Ovary (tissue), 9 donors: ENCODE measurements around the gene BTBD9. TPM values are rescaled to one million over a fixed set of nuclear protein-coding genes. Genes with fewer than 3 reads are reported as not detected.

Experiments
- DNase-seq, 5 donors: peaks; one replicate each; pipeline ENCODE4 v3.0.0-alpha.2; 2019 to 2020
- H3K27ac ChIP-seq, 2 donors: fragments of 200-600 bp; one replicate each; pipeline versions ENCODE4 v1.5.1 to v1.8.0; 2019 to 2022
- H3K27me3 ChIP-seq: fragments of 200-600 bp; one replicate; pipeline ENCODE4 v1.8.0; 2022
- H3K36me3 ChIP-seq: fragments of 200-600 bp; sonication (generic); one replicate; pipeline ENCODE4 v1.5.1; 2019
- H3K4me1 ChIP-seq: one replicate; pipeline ENCODE4 v1.8.1; 2013; ENCODE audit warnings: mild to moderate bottlenecking, moderate library complexity; ENCODE audit not compliant: insufficient read depth
- H3K4me3 ChIP-seq: fragments of 200-600 bp; sonication (generic); one replicate; pipeline ENCODE4 v1.5.1; 2017
- H3K9me3 ChIP-seq, 2 donors: fragments of 200-600 bp in 1 of 2; sonication (generic) in 1 of 2; one replicate each; pipeline versions ENCODE4 v1.5.1 to v1.8.1; 2013 to 2019; ENCODE audit warnings: mild to moderate bottlenecking in 1 of 2, moderate library complexity in 1 of 2
- CTCF ChIP-seq, 3 donors: fragments of 450-650 bp in 2 of 3; fragments of 200-600 bp in 1 of 3; IDR thresholded peaks; one replicate each; pipeline versions ENCODE4 v1.5.1 to v1.8.0; 2016 to 2022; ENCODE audit warnings: antibody characterized with exemption in 3 of 3, mild to moderate bottlenecking in 1 of 3
- EP300 ChIP-seq: sonication (generic); formaldehyde crosslinking; IDR thresholded peaks from one replicate; pipeline ENCODE4 v1.6.1; 2017; ENCODE audit warnings: antibody characterized with exemption
- POLR2A ChIP-seq: fragments of 450-650 bp; IDR thresholded peaks from one replicate; pipeline ENCODE4 v1.6.1; 2017; ENCODE audit warnings: antibody characterized with exemption, mild to moderate bottlenecking, moderate library complexity
- WGBS, 3 donors: extraction: QIAGEN DNeasy Blood & Tissue Kit in 1 of 3; methylation state at CpG; one replicate each; pipeline versions ENCODE4 v1.1.5 to v1.1.7; 2013 to 2017; 5-methylcytosine and 5-hydroxymethylcytosine counted together
- intact Hi-C, 4 donors: fragments of 100-400 bp; cut with DNase I; formaldehyde crosslinking; loops; one replicate each; pipeline versions ENCODE4 v1.11.0 to v1.15.1; 2022 to 2023
- polyA plus RNA-seq, 2 donors: library from polyadenylated mRNA; stranded (reverse); fragments of 200-250 nt in 1 of 2; fragments of 350-450 nt in 1 of 2; fragmentation: Illumina TruSeq in 1 of 2; extraction: RNeasy Lipid Tissue Mini Kit (QIAGEN cat#74804) in 1 of 2; gene quantifications; one replicate each; pipeline ENCODE4 v1.2.3, GENCODE V29; 2013 to 2014
- total RNA-seq, 7 donors: library from RNA; depleted of rRNA in 2 of 7; stranded (reverse); fragments of >200 nt in 2 of 7; fragmentation: NEBNext Ultra II Directional in 3 of 7; extraction: Animal tissue kit (Norgen Biotek cat#: 25700) in 3 of 7; gene quantifications; one replicate each; pipeline versions ENCODE4 v1.1.0 to v1.2.4, GENCODE V29; 2016 to 2023
- donor health status: DM: no; HTN: no; CAD: no; lungs with moderate emphysema.
- donor health status: DM: no; HTN: no; CAD: no.
- donor health status: Bipolar disorder and iron deficiency.
- donor health status: DM: yes; HTN: yes; CAD: no.
- donor health status: DM: no; HTN: no; CAD: no.
- donor health status: DM: yes; HTN: yes; CAD: no.

The BTBD9 gene
- total and polyA plus RNA-seq, 9 donors: 7.2 to 28.8 (median 21.0) TPM

DNA sequence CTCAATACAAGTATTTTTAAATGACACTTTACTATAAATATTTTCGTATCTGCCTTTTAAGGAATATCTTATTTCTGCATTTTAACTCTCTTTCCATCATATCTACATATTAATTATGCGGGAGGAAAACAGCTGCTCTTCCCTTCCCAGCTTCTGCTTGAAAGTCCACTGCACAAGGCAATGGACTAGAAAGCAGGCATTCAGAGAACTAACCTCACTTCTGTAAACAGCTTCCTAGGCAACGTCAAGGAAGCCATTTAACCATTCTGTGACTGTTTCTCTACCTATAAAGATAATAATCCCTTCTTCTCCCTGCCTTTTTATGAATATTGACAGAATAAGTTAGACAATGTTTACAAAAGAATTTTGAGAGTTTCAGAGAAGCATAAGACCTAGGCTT is 319.4 kb downstream of the BTBD9 start:
- no peaks in the 10 kb centered on the region for H3K27me3 ChIP-seq
- DNase-seq: no peak
- TF ChIP-seq EP300 (no peak), POLR2A (no peak), CTCF (IDR thresholded peaks at IDR 0.05) (no peak)
- H3K4me1 ChIP-seq: no peaks in the 10 kb centered on the region
- intact Hi-C loops: no loop called here
- no peak overlapping the region for H3K4me3 ChIP-seq
- WGBS, 3 donors: 56 to 68% (median 65%) methylated on average over 3 of the region's 3 CpGs
- H3K9me3 ChIP-seq: no peaks in the 10 kb centered on the region
- H3K36me3 ChIP-seq: no peaks in the 10 kb centered on the region
- H3K27ac ChIP-seq: no peak overlapping the region

DNA sequence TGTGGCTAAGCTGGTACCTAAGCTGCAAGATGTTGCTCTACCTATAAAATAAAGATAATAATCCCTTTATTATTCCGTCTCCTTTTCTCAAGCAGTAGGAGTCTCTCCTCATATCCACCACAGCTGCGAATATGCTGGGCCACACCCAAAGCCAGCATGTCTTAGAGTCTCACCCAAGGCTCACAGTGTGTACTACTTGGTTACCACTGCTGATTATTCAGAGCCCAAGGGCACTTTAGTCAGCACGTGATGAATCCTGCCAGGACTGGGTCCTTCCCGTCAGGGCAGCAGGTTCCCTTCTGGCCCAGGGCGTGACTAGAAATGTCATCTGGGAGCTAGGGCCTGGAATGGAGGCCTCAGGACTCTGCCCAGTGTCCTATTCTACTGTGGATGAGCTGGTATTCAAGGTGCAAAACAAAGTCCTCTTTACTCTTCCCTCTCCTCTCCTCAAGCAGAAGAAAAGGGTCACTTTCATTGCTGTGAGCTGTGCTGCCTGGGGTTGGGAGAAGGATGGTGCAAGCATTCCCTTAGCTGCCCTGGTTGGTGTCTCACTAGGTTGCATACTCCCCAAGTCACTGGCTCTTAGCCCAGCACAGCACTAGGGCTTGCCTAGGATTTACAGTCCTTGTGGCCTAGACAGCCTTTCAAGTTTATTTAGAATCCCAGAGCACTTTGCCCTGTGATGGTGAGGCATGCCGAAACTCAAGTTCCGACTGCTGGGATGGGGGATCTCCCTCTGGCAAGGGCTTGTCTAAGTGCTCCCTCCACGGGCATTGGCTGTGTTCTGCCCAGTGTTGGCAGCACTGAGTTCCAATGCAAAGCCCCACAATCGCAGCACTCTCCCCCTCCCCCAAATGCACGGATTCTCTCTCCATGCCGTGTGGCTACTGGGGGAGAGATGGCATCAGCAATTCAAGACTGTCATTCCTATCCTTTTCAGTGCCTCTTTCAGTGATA is 320.2 kb downstream of the BTBD9 start:
- no peak for DNase-seq
- Histone ChIP-seq H3K4me3 (no peak overlapping the region), H3K27me3 (no peaks in the 10 kb centered on the region), H3K27ac (no peak overlapping the region), H3K9me3 (no peaks in the 10 kb centered on the region), H3K4me1 (no peaks in the 10 kb centered on the region), H3K36me3 (no peaks in the 10 kb centered on the region)
- TF ChIP-seq CTCF (IDR thresholded peaks at IDR 0.05) (no peak), EP300 (no peak), POLR2A (no peak)
- intact Hi-C loops: no loop called here
- 91 to 93% (median 92%) methylated on average over 11 of the region's 11 CpGs for WGBS, 3 donors

DNA sequence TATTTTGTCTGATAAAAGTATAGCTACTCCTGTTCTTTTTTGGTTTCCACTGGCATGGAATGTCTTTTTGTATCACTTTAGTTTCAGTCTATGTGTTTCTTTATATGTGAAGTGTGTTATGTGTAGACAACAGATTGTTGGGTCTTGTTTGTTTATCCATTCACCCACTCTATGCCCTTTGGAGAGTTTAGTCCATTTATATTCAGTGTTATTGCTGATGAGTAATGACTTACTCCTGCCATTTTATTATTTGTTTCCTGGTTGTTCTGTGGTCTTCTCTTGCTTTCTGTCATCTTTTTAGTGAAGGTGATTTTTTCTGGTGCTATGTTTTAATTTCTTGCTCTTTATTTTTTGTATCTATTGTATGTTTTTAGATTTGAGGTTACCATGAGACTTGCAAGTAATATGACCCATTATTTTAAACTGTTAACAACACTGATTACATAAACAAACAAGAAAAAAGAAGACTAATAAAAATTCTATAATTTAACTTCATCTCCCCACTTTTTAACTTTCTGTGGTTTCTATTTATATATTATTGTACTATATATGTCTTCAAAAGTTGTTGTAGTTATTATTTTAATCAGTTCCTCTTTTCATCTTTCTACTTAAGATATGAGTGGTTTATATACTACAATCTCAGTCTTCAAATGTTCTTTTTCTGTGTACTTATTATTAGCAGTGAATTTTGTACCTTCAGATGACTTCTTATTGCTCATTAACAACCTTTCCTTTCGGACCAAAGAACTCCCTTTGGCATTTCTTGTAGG is 323.4 kb downstream of the BTBD9 start:
- 76 to 87% (median 83%) methylated on average over 1 of the region's 1 CpG for WGBS, 3 donors
- intact Hi-C loops: no loop called here
- H3K9me3 ChIP-seq: no peaks in the 10 kb centered on the region
- DNase-seq: no peak
- no peak for TF ChIP-seq EP300
- no peak for TF ChIP-seq POLR2A
- no peak for TF ChIP-seq CTCF (IDR thresholded peaks at IDR 0.05)
- H3K36me3 ChIP-seq: no peaks in the 10 kb centered on the region
- H3K4me3 ChIP-seq: no peak overlapping the region
- no peaks in the 10 kb centered on the region for H3K4me1 ChIP-seq
- H3K27ac ChIP-seq: no peak overlapping the region
- H3K27me3 ChIP-seq: no peaks in the 10 kb centered on the region

DNA sequence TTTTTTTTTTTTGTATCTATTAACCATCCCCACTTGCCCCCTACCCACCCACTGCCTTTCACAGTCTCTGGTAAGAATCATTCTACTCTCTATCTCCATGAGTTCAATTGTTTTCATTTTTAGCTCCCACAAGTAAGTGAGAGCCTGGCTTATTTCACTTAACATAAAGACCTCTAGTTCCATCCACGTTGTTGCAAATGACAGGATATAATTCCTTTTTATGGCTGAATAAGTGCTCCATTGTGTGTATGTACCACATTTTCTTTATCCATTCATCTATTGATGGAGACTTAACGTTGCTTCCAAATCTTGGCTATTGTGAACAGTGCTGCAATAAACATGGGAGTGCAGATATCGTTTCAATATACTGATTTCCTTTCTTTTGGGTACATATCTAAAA is 328.5 kb downstream of the BTBD9 start:
- 70 to 81% (median 77%) methylated on average over 3 of the region's 3 CpGs for WGBS, 3 donors
- intact Hi-C loops: no loop called here

More for the DNA sequence above, 328.5 kb downstream of the BTBD9 start:
- no peaks in the 10 kb centered on the region for H3K27me3 ChIP-seq
- no peaks in the 10 kb centered on the region for H3K36me3 ChIP-seq
- H3K4me1 ChIP-seq: no peaks in the 10 kb centered on the region
- H3K4me3 ChIP-seq: no peak overlapping the region
- H3K9me3 ChIP-seq: no peaks in the 10 kb centered on the region
- H3K27ac ChIP-seq: no peak overlapping the region
- TF ChIP-seq EP300 (no peak), POLR2A (no peak), CTCF (IDR thresholded peaks at IDR 0.05) (no peak)
- DNase-seq: no peak
